GM19238 (cell line): Measurements from ENCODE around the gene CHAD.
A peak's percentile ranks its signal among the peaks of the same experiment; 100 is the strongest.

Source experiments
- DNase-seq: peaks from one replicate; pipeline ENCODE4 v3.0.0; 2011; ENCODE audit warnings: low spot score; ENCODE audit not compliant: insufficient read length

The CHAD gene, protein sequence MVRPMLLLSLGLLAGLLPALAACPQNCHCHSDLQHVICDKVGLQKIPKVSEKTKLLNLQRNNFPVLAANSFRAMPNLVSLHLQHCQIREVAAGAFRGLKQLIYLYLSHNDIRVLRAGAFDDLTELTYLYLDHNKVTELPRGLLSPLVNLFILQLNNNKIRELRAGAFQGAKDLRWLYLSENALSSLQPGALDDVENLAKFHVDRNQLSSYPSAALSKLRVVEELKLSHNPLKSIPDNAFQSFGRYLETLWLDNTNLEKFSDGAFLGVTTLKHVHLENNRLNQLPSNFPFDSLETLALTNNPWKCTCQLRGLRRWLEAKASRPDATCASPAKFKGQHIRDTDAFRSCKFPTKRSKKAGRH

DNA sequence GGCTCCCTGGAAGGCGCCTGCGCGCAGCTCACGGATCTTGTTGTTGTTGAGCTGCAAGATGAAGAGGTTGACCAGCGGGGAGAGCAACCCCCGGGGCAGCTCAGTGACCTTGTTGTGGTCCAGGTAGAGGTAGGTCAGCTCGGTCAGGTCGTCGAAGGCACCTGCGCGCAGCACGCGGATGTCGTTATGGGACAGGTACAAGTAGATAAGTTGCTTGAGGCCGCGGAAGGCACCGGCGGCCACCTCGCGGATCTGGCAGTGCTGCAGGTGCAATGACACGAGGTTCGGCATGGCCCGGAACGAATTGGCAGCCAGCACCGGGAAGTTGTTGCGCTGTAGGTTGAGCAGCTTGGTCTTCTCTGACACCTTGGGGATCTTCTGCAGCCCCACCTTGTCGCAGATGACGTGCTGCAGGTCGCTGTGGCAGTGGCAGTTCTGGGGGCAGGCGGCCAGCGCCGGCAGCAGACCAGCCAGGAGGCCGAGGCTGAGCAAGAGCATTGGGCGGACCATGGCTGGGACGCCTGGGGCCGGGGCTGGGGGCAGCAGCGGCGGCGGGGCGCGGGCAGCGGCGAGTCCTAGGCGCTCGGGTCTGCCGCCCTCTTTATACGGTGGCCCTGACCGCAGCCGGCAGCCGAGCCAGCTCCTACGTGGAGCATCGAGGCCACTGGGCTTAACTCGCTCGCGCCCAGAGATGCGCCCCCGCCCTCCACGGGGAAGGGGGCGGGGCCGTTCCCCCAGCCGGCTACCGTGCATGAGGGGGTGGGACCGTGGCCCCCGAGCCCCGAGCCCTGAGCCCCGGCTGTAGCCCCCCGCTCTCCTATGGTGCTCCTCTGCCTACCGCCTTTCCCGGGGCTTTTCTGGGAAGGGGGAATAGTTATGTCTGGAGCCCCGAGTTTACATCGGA lies at the start of gene CHAD:
CHAD (minus strand) TSS at position 577 of the 904 bp plus-strand sequence; CDS start at position 510, 67 bp downstream.
- DNase-seq = no peak

DNA sequence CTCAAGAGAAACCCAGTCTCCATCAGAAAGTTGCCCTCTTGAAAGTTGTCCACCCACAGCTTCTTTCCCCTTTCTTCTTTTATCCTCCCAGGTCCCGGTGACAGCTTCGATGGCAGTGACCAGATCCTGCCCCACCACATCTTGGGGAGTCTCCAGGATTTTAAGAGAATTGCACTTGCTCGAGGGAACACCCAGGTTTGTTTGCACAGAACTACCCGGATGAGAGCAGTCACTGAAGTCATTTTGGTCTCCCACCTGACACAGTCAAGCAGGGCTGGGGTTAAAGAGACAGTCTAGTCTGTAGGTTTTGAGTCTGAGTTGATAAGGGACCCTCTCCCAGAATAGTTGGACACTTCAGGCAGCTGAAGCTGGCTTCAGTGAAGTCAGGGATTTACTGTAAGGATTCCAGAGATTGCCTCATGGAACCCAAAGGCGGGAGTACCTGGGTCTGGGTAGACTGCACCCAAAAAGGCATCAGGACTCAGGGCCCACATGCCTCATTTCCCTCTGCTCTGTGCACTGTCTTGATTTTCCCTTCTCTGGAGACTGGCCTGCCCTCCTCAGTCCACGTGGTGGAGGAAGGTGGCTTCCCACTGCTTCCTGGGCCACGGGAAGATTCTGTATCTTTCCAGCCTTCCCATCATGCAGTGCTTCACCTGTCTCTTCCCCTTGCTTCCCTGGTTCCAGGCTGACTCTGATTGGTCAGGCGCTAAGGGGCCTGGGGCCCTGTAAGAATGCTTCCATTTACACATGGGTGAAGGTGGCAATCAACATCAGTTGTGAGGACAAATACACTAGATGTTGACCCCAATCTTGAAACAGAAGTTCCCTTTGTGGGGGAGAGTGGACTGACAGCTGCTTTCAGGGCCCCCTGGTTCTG lies 49.1 kb upstream of the CHAD start:
- DNase-seq = no peak

DNA sequence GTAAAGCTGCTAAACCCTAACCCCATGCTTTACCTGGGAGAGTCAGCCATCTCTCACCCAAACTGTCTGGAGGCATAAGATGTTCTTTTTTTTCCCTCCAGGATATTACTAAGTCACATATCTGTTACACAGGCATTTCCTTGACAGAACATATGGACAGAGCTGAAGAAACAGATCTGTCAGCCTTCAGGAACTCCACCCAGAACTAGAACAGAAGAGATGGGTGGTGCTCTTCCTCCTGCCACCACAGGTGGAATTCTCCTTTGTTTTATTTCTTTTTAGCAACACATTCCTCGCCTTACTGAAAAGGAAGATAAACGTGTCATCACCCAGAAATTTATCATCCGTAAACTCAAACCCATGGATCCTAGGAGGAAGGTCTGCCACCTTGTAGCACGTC lies 48.3 kb upstream of the CHAD start:
- no peak for DNase-seq

DNA sequence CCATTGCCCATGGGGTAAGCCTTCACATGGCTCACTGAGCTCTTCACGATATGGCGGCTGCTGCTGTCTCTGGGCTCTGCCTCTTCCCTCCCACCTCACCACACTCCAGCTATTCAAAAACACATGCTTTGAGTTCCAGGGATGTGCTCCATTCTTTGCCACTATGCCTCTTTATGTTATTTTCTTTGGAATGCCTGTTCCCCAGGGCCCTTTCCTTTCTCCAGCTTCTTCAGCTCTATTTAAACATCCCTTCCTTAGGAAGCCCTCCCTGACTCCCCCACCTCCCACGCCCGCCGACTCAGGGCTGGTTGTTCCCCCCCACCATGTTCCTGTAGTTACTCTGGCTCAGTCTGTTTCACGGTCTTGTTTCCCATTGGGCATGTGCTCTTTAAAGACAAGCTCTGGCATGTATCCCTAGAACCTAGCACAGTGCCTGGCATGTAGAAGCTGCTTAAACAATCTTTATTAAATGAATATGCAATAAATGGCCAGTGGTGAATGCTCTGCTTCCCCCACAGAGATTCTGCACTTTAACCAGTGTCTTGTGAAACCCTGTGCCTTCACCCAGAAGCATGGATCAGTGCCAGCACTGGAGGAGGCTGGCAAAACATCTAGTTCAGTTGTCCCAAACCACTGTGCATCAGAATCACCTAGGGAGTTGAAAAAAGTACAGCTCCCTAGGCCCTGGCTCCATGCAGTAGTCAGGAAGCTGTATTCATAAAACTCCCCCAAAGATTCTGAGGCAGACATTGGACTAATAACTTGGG lies 46.4 kb upstream of the CHAD start:
- DNase-seq = no peak

DNA sequence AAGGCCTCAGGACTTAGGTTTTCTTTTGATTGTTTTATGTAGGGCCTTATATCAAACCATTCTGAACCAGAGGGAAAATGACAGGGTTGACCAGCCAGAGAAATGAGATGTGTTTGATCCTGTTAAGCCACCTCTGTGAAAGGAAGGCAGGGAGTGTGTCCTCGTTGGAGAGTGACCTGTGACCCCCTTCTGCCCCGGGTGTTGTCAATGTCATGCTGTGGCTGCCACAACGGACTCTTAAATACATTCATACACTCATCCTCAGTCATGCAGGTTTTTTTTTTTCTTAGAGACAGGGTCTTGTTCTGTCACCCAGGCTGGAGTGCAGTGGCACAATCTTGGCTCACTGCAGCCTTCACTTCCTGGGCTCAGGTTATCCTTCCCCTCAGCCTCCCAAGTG lies 45.7 kb upstream of the CHAD start:
- no peak for DNase-seq

DNA sequence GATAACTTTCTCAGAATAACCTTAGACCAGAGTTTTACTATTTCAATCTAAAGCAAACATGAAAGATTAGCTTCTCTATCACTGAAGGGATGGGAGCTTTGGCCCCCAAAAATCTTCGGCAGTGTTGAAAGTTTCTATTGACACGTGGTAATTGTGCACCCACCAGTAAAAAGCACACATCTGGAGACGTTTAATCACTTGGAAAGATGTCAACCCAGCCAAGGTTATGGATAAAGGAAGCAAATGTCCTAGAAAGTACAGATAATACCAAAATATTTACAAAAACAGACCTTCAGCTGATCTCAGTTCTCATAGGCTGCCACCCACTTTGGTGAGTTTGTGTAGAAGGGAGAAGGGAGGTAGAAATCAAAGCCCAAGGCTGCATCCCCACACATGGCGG lies 44.8 kb upstream of the CHAD start:
- DNase-seq = no peak

DNA sequence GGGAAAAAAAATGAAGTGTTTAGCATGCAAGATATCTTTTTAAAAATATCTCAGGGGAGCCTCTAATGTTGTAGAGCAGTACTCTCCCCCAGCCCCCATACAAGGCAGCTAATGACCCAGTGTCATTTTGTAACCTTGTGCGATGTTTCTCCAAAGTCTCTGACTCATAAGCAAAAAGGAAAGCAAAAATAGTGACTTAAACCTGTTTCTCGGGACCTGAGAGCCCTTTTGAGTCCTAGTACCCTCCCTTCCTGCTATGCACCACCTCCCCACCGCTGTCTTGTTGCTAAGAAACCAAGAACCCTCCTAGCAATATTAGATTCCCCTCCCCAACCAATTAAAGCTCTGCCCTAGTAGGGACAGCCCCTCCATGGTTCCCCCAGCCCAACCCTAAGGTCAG lies 42.4 kb upstream of the CHAD start:
- peak; percentile 83 for DNase-seq

DNA sequence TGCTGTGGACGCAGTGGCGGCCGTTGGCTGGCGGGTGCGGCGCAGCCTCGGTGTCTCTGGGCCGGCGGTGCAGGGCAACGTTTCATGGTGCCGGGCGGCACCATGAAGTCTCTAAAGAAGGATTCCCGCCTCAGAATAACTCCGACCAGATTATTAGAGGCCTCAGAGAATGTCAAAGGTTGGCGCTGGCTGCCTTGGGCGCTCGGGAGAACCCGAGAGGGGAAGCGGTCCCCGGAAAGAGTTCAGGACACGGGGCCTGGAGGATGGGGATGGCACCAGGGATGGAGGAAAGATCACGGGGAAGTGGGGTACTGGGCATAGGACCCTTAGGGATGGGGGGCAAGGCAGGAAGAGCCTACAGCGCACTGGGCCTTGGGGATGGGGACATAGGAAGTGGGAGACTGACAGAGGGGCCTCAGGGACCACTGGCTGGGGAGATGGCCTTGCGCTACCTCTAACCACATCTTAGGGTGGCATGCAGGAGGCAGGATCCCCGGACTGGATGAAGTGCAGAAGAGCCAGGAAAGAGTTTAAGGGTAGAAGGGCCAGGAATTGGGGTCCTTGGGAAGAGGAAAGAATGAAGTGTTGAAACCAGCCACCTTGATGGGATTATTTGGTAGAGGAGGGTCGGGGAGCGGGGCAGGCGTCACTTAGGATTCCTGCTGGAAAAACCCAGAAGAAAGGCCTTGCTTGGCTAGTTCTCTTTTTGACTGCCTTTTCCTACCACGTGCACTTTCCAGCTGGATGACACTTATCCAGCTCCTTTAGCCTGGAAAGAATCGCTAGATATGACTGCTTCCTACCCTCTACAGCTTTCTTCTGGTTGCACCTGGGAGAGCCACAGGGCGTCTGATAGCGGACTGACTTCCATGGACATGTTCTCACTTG lies 40.1 kb upstream of the CHAD start:
- DNase-seq = no peak

DNA sequence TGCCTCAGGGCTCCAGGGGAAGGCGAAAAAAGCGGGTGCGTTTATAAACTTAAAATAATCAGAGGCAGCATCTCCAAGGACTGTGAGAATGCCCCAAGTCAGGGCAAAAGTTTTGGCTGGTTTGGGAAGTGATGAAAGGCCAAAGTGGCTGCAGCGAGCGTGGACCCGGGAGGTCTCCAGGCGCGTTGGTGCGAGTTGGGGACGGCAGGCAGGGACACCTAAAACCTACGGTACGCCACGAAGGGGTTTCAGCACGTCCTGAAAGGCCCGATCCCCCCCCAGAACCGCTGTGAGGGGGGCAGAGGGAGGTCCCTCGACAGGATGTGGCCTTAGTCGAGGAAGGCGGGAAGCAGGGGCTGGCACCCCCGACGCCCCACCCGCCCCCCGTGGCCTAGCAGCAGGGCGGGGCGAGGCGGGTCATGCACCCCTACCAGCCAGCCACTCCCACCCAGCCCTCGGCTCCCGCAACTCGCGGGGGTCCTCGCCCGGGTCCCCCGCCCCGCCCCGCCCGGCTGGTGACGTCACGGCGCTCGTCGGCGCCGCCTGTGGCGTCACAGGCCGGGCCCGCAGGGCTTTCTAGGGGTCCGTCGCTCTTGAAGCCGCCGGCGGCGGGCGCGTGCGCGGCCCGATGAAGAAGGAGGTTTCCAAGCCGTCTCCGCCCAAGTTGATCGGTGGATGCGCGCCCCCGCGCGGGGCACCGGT lies 39.3 kb upstream of the CHAD start, which contains the start of gene MYCBPAP:
MYCBPAP (plus strand) TSS at position 569 of the 702 bp plus-strand sequence. CDS start 236 bp downstream, outside the sequence.
- peak; percentile 48 for DNase-seq

DNA sequence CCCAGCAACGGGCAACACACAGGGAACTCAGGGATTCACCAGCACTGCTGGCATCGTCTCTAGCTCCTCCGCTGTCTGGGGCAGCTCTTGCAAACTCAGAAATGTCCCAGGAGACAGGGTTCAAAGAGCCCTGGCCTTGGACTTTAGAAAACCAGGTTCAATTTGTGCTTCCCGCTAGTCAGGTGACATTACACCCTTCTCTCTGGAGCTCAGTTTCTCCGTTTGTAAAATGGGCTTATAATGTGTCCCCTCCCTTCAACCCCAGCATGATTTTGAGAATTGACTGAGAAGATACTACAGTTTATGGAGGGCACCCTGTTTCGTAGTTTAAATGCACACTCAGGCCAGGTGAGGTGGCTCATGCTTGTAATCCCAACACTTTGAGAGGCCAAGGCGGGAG lies 37.6 kb upstream of the CHAD start:
- no peak for DNase-seq

DNA sequence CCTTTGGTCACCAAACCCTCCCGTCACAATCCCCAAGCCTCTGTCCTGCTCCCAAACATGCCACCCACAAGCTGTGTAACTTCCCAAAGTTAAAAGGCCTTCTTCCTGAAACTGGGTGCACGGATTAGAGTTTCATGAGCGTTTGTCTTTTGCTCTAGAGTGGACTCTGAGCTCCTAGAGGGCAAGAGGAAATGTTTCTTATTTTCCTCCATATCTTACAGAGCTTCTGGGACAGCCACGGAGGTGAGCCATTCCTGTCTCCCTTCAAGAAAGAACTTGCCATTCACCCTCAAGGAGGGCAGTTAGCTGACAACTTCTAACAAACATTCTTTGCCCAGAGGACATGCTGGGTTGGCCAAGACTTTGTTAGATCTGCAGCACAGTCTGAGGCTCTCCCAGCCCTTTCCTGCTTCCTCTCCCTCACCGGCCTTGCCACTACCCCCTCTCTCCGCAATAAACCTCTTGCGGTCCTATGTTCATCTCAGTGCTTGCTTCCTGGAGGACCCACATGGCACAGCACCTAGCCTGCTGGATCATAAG lies 37.0 kb upstream of the CHAD start:
- no peak for DNase-seq

DNA sequence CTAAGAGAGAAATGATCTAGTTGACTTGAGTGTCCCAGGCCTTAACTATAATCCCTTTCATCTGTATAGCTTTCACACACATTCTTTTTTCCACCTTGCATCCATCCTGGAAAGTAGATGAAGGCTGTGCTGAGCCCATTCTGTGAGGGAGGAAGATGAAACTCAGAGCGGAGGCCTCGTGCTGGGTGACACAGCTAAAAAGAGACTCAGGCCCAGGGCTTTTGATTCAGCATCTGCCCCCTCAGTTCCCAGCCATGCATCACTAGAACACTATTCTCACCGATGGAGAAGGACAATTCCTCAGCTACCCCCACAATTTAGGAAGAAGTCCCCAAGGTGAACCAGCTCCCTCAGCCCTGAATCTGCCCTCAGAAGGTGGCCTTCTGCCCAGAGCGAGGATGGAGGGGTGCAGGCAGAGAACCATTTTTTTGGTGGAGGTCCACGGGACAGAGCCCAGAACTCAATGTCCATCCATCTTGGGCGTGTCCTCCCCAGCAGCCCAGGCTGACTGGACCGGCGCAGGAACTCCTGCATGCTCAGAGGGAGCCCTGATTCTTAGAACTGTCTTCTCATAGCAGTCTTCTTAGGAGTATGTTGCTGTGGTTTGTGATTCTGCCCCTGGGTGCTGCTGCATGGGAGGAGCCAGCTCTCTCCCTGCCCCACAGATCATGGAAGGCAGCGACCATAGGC lies 33.8 kb upstream of the CHAD start:
- DNase-seq = no peak

DNA sequence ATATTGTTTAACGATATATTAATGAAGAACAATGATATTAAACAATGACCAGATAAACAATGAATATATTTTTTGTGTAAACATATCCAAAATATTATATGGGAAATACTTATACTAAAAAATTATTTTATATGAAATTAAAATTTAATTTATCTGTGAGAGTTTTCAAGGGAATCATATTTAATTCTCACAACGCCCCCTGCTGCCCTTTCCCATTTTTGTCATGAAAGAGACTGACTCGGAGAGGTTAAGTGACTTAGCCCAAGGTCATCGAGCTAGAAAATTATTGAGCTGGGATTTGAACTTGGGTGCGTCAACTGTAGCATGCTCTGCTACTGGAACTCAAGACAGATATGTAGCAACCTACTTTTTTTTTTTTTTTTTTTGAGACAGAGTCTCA lies 32.4 kb upstream of the CHAD start:
- no peak for DNase-seq

DNA sequence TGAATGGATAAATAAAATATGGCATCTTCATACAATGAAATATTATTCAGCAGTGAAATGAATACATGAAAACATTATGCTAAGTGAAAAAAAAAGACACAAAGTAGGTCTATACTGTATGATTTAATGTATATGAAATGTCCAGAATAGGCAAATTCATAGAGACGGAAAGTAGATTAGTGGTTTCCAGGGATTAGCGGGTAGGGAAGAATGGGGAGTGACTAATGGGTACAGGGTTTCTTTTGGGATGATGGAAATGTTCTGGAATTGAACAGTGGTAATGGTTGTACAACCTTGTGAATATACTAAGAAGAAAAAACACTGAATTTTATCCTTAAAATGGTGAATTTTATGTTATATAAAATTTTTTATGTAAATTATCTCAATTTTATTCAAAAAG lies 31.0 kb upstream of the CHAD start:
- no peak for DNase-seq

DNA sequence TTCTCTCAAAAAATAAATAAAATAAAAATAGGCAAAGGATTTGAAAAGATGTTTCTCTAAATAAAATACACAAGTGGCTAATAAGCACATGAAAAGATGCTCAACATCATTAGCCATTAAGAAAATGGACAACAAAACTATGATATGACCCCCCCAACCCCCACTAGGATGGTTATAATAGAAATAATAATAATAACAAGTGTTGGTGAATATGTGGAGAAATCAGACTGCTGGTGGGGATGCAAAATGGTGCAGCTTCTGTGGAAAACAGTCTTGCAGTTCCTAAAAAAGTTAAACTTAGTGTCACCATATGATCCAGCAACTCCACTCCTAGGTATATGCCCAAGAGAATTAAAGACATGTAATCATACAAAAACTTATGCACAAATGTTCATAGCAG lies 30.6 kb upstream of the CHAD start:
- DNase-seq = no peak

DNA sequence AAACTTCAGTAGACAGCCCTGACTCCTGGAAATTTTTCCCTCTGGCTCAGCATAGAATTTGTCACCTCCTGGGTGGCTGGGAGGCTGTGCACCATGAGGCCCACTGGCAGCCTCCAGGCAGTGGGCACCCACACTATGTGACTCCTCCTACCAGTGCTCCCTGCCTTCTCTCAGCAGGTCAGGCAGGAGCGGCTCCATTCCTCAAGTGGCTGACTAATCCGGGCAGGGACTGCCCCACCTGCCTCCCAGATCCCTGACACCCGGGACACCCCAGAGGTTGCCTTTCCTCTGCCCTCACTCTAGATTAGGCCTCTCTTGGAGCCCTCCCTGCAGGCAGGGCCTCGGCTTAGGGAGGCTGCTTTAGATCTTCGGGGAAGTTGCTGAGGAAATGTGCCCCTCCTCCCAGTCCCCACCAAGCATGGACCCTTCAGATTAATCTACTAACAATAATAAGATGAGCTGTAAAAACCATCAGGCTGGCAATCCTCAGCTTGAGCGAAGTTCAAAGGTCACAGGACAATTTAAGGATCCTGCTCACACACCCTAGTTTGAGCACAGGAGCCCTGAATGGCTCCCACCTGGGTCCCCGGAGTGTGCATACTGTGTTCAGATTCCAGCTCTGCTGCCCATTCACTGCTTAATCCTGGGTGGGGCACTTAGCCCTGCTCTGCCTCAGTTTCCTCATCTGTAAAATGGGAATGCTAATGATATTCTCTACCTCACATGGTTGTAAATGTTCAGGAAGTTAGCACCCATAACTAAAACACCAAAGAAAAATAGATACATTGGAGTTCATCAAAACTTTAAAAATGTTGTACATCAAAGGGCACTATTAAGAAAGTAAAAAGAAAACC lies 29.6 kb upstream of the CHAD start:
- DNase-seq = no peak

DNA sequence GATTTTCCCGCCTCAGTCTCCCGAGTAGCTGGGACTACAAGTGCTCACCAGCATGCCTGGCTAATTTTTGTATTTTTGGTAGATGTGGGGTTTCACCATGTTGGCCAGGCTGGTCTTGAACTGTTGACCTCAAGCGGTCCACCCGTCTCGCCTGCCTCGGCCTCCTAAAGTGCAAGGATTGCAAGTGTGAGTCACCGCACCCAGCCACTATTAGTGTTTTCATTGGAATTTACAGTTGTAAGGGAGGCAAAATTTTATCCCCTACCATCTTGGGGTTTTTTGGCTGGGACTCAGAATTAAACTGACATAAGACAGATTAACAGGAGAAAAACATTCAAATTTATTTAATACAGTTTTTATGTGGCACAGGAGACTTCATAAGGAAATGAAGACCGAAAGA lies 27.2 kb upstream of the CHAD start:
- DNase-seq = no peak
